Panc1 (cell line): ENCODE results near the gene LUC7L. TPM values are rescaled to one million over a fixed set of nuclear protein-coding genes. Genes with fewer than 3 reads are reported as not detected.
A peak's percentile ranks its signal among the peaks of the same experiment; 100 is the strongest.
"Not testable (repeated sequence)": the region's sequence is repeated elsewhere in the genome, so short reads cannot be mapped to it uniquely, and the experiment has no call there.

Experiments
- ATAC-seq: fragments of 200-7000 bp; cut with Tn5 transposase; 2 replicates; pipeline ENCODE4 v1.9.1; 2020; ENCODE audit warnings: mild to moderate bottlenecking, moderate library complexity
- BruUV-seq: library from RNA; stranded (reverse); fragments of 400-500 nt; replicated peaks from 2 replicates; lab custom pipeline; 2021; lab: Mats Ljungman, UMichigan
- CTCF ChIA-PET: fragments of 300-600 bp; sonication (Branson Sonifier 250); formaldehyde crosslinking; loops from one replicate; lab custom pipeline; 2022; ENCODE audit warnings: antibody characterized with exemption; lab: Charles Lee
- POLR2A ChIA-PET: fragments of 300-600 bp; sonication (Branson Sonifier 250); formaldehyde crosslinking; loops from one replicate; lab custom pipeline; 2022; ENCODE audit warnings: antibody characterized with exemption; lab: Charles Lee
- DNase-seq: peaks from one replicate; pipeline ENCODE4 v3.0.0-alpha.2; 2010; ENCODE audit warnings: low read depth, low spot score
- H3K27ac ChIP-seq: 2 replicates; pipeline ENCODE4 v1.5.1; 2011; ENCODE audit warnings: mild to moderate bottlenecking, low read length, inconsistent platforms
- H3K27me3 ChIP-seq: fragments of 200-500 bp; sonication (Bioruptor generic); 2 replicates; pipeline ENCODE4 v1.6.0; 2014; ENCODE audit warnings: low read length, inconsistent platforms; ENCODE audit not compliant: control insufficient read depth, insufficient read depth
- H3K36me3 ChIP-seq: fragments of 200-500 bp; sonication (Bioruptor generic); 2 replicates; pipeline ENCODE4 v1.5.1; 2014; ENCODE audit warnings: inconsistent platforms, mild to moderate bottlenecking, low read length, moderate library complexity; ENCODE audit not compliant: control insufficient read depth, insufficient read depth
- H3K4me1 ChIP-seq: 2 replicates; pipeline ENCODE4 v1.5.1; 2011; ENCODE audit warnings: inconsistent platforms, mild to moderate bottlenecking, low read length, moderate library complexity; ENCODE audit not compliant: control insufficient read depth, insufficient read depth
- H3K4me3 ChIP-seq, 2 experiments: 2 replicates each; pipeline ENCODE4 v1.5.1; 2011 to 2012; ENCODE audit warnings: low read depth in 2 of 2, low read length in 2 of 2, mild to moderate bottlenecking in 2 of 2, inconsistent platforms in 1 of 2, moderate library complexity in 1 of 2
- H3K9me3 ChIP-seq: fragments of 200-500 bp; sonication (Bioruptor generic); 2 replicates; pipeline ENCODE4 v1.5.1; 2014; ENCODE audit warnings: low read depth, mild to moderate bottlenecking, inconsistent platforms, low read length, moderate library complexity; ENCODE audit not compliant: control insufficient read depth, insufficient read depth
- POLR2AphosphoS5 ChIP-seq: IDR thresholded peaks from 2 replicates; pipeline ENCODE4 v1.6.1; 2012; ENCODE audit warnings: mild to moderate bottlenecking, low read depth, low read length, moderate library complexity
- REST ChIP-seq, 2 experiments: IDR thresholded peaks; 2 replicates each; pipeline ENCODE4 v1.6.1; 2011 to 2012; ENCODE audit warnings: low read depth in 2 of 2, control low read depth in 1 of 2, low read length in 1 of 2, mild to moderate bottlenecking in 1 of 2, moderate library complexity in 1 of 2; ENCODE audit not compliant: insufficient read depth in 1 of 2
- SIN3A ChIP-seq: IDR thresholded peaks from 2 replicates; pipeline ENCODE4 v1.6.1; 2012; ENCODE audit warnings: low read depth, mild to moderate bottlenecking, low read length, moderate library complexity, borderline replicate concordance; ENCODE audit not compliant: insufficient read depth
- TCF7L2 ChIP-seq: IDR thresholded peaks from 2 replicates; pipeline ENCODE4 v1.6.1; 2011; ENCODE audit warnings: mild to moderate bottlenecking, low read depth, low read length, inconsistent platforms
- in situ Hi-C: cut with HindIII; loops from 2 replicates; pipeline ENCODE4 v1.10.0; 2016; ENCODE audit warnings: low sequenced_read_pairs, low pct_unique_long_range_greater_than_20kb
- intact Hi-C: fragments of 100-400 bp; cut with micrococcal nuclease; formaldehyde crosslinking; loops from one replicate; pipeline ENCODE4 v1.10.0; 2022; ENCODE audit not compliant: unreplicated experiment
- total RNA-seq: library from RNA; stranded (reverse); gene quantifications from one replicate; pipeline ENCODE4 v1.2.1, GENCODE V29; 2021; ENCODE audit not compliant: unreplicated experiment
- TF ChIP-seq, protein P1 (sequence below): fragments of 450-650 bp; IDR thresholded peaks from 2 replicates; pipeline ENCODE4 v1.5.1; 2017; ENCODE audit warnings: mild to moderate bottlenecking

Gene LUC7L
- total RNA-seq, 1 experiment from 2014 or later = 75.3 TPM

GRCh38 chr16:170788-171187 is 58.5 kb downstream of the LUC7L start:
- no TSS peak for BruUV-seq
- Histone ChIP-seq H3K36me3 (no peaks in the 10 kb centered on the region), H3K27me3 (no peaks in the 10 kb centered on the region), H3K4me3 (no peak overlapping the region), H3K27ac (no peak overlapping the region), H3K4me1 (no peaks in the 10 kb centered on the region), H3K9me3 (no peaks in the 10 kb centered on the region)
- in situ Hi-C loops (no loop called here), intact Hi-C loops (no loop called here)
- DNase-seq (no peak), ATAC-seq (no peak)
- ChIA-PET CTCF (interaction anchor here (0.9 kb wide), 1 partner anchor 10 kb away, joined by 3 read pairs; the partner anchor contains the start of gene HBQ1), POLR2A (no interaction called here)
- TF ChIP-seq SIN3A (no peak), REST (IDR thresholded peaks at IDR 0.05; ENCODE audit: insufficient read depth in 1 of 2, low read depth in 2 of 2, low read length in 1 of 2) (no peak), POLR2AphosphoS5 (no peak), TCF7L2 (no peak)
- TF ChIP-seq, protein P1, sequence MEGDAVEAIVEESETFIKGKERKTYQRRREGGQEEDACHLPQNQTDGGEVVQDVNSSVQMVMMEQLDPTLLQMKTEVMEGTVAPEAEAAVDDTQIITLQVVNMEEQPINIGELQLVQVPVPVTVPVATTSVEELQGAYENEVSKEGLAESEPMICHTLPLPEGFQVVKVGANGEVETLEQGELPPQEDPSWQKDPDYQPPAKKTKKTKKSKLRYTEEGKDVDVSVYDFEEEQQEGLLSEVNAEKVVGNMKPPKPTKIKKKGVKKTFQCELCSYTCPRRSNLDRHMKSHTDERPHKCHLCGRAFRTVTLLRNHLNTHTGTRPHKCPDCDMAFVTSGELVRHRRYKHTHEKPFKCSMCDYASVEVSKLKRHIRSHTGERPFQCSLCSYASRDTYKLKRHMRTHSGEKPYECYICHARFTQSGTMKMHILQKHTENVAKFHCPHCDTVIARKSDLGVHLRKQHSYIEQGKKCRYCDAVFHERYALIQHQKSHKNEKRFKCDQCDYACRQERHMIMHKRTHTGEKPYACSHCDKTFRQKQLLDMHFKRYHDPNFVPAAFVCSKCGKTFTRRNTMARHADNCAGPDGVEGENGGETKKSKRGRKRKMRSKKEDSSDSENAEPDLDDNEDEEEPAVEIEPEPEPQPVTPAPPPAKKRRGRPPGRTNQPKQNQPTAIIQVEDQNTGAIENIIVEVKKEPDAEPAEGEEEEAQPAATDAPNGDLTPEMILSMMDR = no peak

DNA sequence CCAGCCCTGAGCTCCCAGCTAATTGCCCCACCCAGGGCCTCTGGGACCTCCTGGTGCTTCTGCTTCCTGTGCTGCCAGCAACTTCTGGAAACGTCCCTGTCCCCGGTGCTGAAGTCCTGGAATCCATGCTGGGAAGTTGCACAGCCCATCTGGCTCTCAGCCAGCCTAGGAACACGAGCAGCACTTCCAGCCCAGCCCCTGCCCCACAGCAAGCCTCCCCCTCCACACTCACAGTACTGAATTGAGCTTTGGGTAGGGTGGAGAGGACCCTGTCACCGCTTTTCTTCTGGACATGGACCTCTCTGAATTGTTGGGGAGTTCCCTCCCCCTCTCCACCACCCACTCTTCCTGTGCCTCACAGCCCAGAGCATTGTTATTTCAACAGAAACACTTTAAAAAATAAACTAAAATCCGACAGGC is 59.2 kb downstream of the LUC7L start:
- H3K4me1 ChIP-seq, H3K4me3 ChIP-seq, H3K27me3 ChIP-seq, intact Hi-C loops, in situ Hi-C loops, POLR2A ChIA-PET, DNase-seq, H3K9me3 ChIP-seq, H3K27ac ChIP-seq, H3K36me3 ChIP-seq, BruUV-seq: not testable (repeated sequence)
- peak; percentile 35; the same call in 1 of the 2 replicates for ATAC-seq
- CTCF ChIA-PET = interaction anchor here (0.9 kb wide), 1 partner anchor 10 kb away, joined by 3 read pairs; the partner anchor contains the start of gene HBQ1
- TF ChIP-seq REST (IDR thresholded peaks at IDR 0.05; ENCODE audit: insufficient read depth in 1 of 2, low read depth in 2 of 2, low read length in 1 of 2) = peak; percentile 88 to 89
